K562 (cell line): ENCODE data around the gene ACYP2. TPM values are rescaled to one million over a fixed set of nuclear protein-coding genes. Genes with fewer than 3 reads are reported as not detected.

Experiments
- ATAC-seq: fragments of 200-7000 bp; cut with Tn5 transposase; 3 replicates; pipeline ENCODE4 v1.9.1; 2020; ENCODE audit warnings: moderate library complexity
- BruUV-seq: library from RNA; stranded (reverse); fragments of 400-500 nt; replicated peaks from 2 replicates; lab custom pipeline; 2021; lab: Mats Ljungman, UMichigan
- CTCF ChIA-PET: fragments of 300-600 bp; formaldehyde crosslinking; extraction: SDS; loops from one replicate; lab custom pipeline; 2021; ENCODE audit warnings: low intra/inter-chr PET ratio; lab: Yijun Ruan, JAX
- POLR2A ChIA-PET: fragments of 300-600, 350-650 bp; sonication (Branson Sonifier 250); formaldehyde crosslinking; extraction: SDS; loops from one replicate; lab custom pipeline; 2021; ENCODE audit warnings: antibody characterized with exemption, inconsistent platforms; lab: Yijun Ruan, JAX
- DNase-seq, 4 experiments: peaks; one replicate each; pipeline versions ENCODE4 v3.0.0 to v3.0.0-alpha.2; 2011 to 2018; ENCODE audit warnings: low spot score in 3 of 4, mixed read lengths in 3 of 4; ENCODE audit errors: extremely low read depth in 1 of 4
- FAIRE-seq: peaks from 2 replicates; lab custom pipeline; 2011; peaks lifted over from hg19 to GRCh38; lab: Jason Lieb, UNC
- H2AFZ ChIP-seq: 2 replicates; pipeline ENCODE4 v1.6.0; 2011; ENCODE audit warnings: low read depth, low read length, control low read depth, inconsistent platforms
- H3K27ac ChIP-seq: fragments of 200-600 bp; 3 replicates; pipeline ENCODE4 v1.8.0; 2011; ENCODE audit warnings: low read depth, mild to moderate bottlenecking, control low read depth, inconsistent platforms, low read length, moderate library complexity, mixed read lengths; ENCODE audit errors: extremely low read depth
- H3K27me3 ChIP-seq, 2 experiments: fragments of 300-600 bp in 1 of 2; 2 replicates in 1 of 2; 3 replicates in 1 of 2; pipeline versions ENCODE4 v1.6.0 to v1.8.0; 2011; ENCODE audit warnings: inconsistent platforms in 2 of 2, low read length in 2 of 2, mild to moderate bottlenecking in 1 of 2, mixed read lengths in 1 of 2, moderate library complexity in 1 of 2; ENCODE audit not compliant: control insufficient read depth in 2 of 2, insufficient read depth in 2 of 2
- H3K36me3 ChIP-seq: fragments of 300-600 bp; 3 replicates; pipeline ENCODE4 v1.8.0; 2011; ENCODE audit warnings: mild to moderate bottlenecking, low read length, inconsistent platforms; ENCODE audit not compliant: control insufficient read depth, insufficient read depth
- H3K4me1 ChIP-seq, 2 experiments: fragments of 200-600 bp in 1 of 2; replicated peaks in 1 of 2; 2 replicates in 1 of 2; 3 replicates in 1 of 2; pipeline versions ENCODE4 v1.5.1 to v1.8.0; 2011; ENCODE audit warnings: inconsistent platforms in 2 of 2, low read length in 2 of 2, mild to moderate bottlenecking in 1 of 2, mixed read lengths in 1 of 2, moderate library complexity in 1 of 2; ENCODE audit not compliant: control insufficient read depth in 2 of 2, insufficient read depth in 2 of 2
- H3K4me2 ChIP-seq: 2 replicates; pipeline ENCODE4 v1.6.1; 2011; ENCODE audit warnings: low read length, control low read depth, inconsistent platforms, mixed read lengths; ENCODE audit not compliant: insufficient read depth
- H3K4me3 ChIP-seq: fragments of 200-600 bp; sonication (generic), shearing (Covaris generic); 2 replicates; pipeline ENCODE4 v1.5.1; 2016; ENCODE audit warnings: control low read depth, inconsistent platforms
- H3K79me2 ChIP-seq: fragments of 200-600 bp; 3 replicates; pipeline ENCODE4 v1.8.0; 2011; ENCODE audit warnings: low read length, inconsistent platforms; ENCODE audit not compliant: control insufficient read depth, insufficient read depth
- H3K9ac ChIP-seq, 2 experiments: 2 replicates each; pipeline versions ENCODE4 v1.6.0 to v1.6.1; 2011; ENCODE audit warnings: low read depth in 2 of 2, low read length in 2 of 2, control low read depth in 1 of 2, inconsistent platforms in 1 of 2, mild to moderate bottlenecking in 1 of 2, mixed read lengths in 1 of 2; ENCODE audit not compliant: insufficient read depth in 1 of 2
- H3K9me1 ChIP-seq: one replicate; pipeline ENCODE4 v1.6.0; 2011; ENCODE audit warnings: inconsistent platforms, mild to moderate bottlenecking, low read length, moderate library complexity; ENCODE audit not compliant: control insufficient read depth, insufficient read depth
- H3K9me3 ChIP-seq: replicated peaks from 2 replicates; pipeline ENCODE4 v1.5.1; 2011; ENCODE audit warnings: low read depth, low read length, inconsistent platforms; ENCODE audit not compliant: control insufficient read depth, insufficient read depth
- H4K20me1 ChIP-seq: replicated peaks from 2 replicates; pipeline ENCODE4 v1.6.1; 2011; ENCODE audit warnings: low read length, inconsistent platforms, mixed read lengths; ENCODE audit not compliant: control insufficient read depth, insufficient read depth
- CBX3 ChIP-seq, 2 experiments: IDR thresholded peaks; 1 replicate in 1 of 2; 2 replicates in 1 of 2; pipeline ENCODE4 v1.6.1; 2012; ENCODE audit warnings: inconsistent platforms in 2 of 2, low read length in 2 of 2, borderline replicate concordance in 1 of 2, control low read depth in 1 of 2
- HNRNPLL ChIP-seq: fragments of 200-400 bp; formaldehyde crosslinking; IDR thresholded peaks from 2 replicates; pipeline ENCODE4 v1.6.1; 2017; ENCODE audit warnings: low read length, low read depth, mild to moderate bottlenecking; ENCODE audit not compliant: poor library complexity, severe bottlenecking
- MCM7 ChIP-seq, 2 experiments: fragments of 450-650 bp; IDR thresholded peaks; 2 replicates each; pipeline ENCODE4 v1.6.1; 2016 to 2018
- RBM14 ChIP-seq: fragments of 200-400 bp; formaldehyde crosslinking; IDR thresholded peaks from 2 replicates; pipeline ENCODE4 v1.6.1; 2018; ENCODE audit warnings: low read depth, mild to moderate bottlenecking, low read length, moderate library complexity, borderline replicate concordance; ENCODE audit not compliant: insufficient read depth
- ZEB2 ChIP-seq: fragments of 450-650 bp; IDR thresholded peaks from 2 replicates; pipeline ENCODE4 v1.6.1; 2016
- ZNF431 ChIP-seq: sonication (generic); formaldehyde crosslinking; IDR thresholded peaks from 2 replicates; pipeline ENCODE4 v1.8.0; 2022; ENCODE audit warnings: mild to moderate bottlenecking, missing genetic modification reagents
- ZNF77 ChIP-seq: fragments of 250-450 bp; sonication (Bioruptor Pico); IDR thresholded peaks from 2 replicates; pipeline ENCODE4 v1.5.0; 2020
- WGBS: fragments of 100-300 bp; shearing (Covaris generic); methylation state at CpG from one replicate; pipeline ENCODE4 v1.1.6; 2016; ENCODE audit warnings: low coverage, mixed read lengths; ENCODE audit not compliant: insufficient coverage; ENCODE audit errors: missing lambda C conversion rate; 5-methylcytosine and 5-hydroxymethylcytosine counted together
- in situ Hi-C: fragments of 300-500 bp; cut with MboI; formaldehyde crosslinking; loops from 4 replicates; pipeline ENCODE4 v1.15.0; 2018; ENCODE audit warnings: inconsistent platforms, mixed read lengths
- intact Hi-C: fragments of 100-400 bp; cut with micrococcal nuclease; formaldehyde crosslinking; loops from 2 replicates; pipeline ENCODE4 v1.14.2; 2022
- polyA plus RNA-seq, 8 experiments: library from polyadenylated mRNA; depleted of rRNA in 4 of 8; stranded (reverse) in 5 of 8; unstranded in 3 of 8; fragments of >200 nt; fragmentation: Nextera tagmentation in 2 of 8; fragmentation: Illumina TruSeq in 1 of 8; extraction: Ambion mirVana in 2 of 8; extraction: Trizol in 1 of 8; gene quantifications; 2 replicates each; pipeline versions ENCODE4 v1.2.1 to v1.2.3, GENCODE V29; 2011 to 2014; ENCODE audit warnings: inconsistent platforms in 1 of 8, missing spikeins in 1 of 8
- total RNA-seq, 7 experiments: library from RNA; depleted of rRNA in 6 of 7; stranded (reverse); fragments of >200 nt in 6 of 7; fragmentation: Illumina TruSeq in 2 of 7; extraction: Trizol in 2 of 7; gene quantifications; 2 replicates each; pipeline versions ENCODE4 v1.2.1 to v1.2.3, GENCODE V29; 2011 to 2021; ENCODE audit warnings: low replicate concordance in 1 of 7

The ACYP2 gene
- total and polyA plus RNA-seq, 9 of the 15 experiments (the other 6 are each of a cell fraction or from before 2014, with no cell fraction given), result 1.0 to 4.1 (median 2.0) TPM

GRCh38 chr2:54237428-54237827 is 122.0 kb downstream of the ACYP2 start:
- in situ Hi-C loops (no loop called here), intact Hi-C loops (no loop called here)
- no peak overlapping the region for H3K9ac ChIP-seq
- DNase-seq (no peak), FAIRE-seq (no peak), ATAC-seq (no peak)
- ChIA-PET POLR2A (interaction anchor here (1.0 kb wide), 1 partner anchor 74 kb away, joined by 3 read pairs; no protein-coding TSS in a partner anchor), CTCF (no interaction called here)
- no peaks in the 10 kb centered on the region for H3K27me3 ChIP-seq
- H4K20me1 ChIP-seq, result no peaks in the 10 kb centered on the region
- H3K9me1 ChIP-seq, result no peaks in the 10 kb centered on the region
- H3K4me3 ChIP-seq, result no peak overlapping the region
- no peaks in the 10 kb centered on the region for H3K79me2 ChIP-seq
- H3K27ac ChIP-seq, result no peak overlapping the region
- H3K9me3 ChIP-seq, result no peaks in the 10 kb centered on the region
- TF ChIP-seq ZNF77 (no peak), RBM14 (no peak), ZEB2 (no peak), ZNF431 (CRISPR knock-in tag) (no peak), HNRNPLL (no peak), MCM7 (IDR thresholded peaks at IDR 0.05) (no peak), CBX3 (IDR thresholded peaks at IDR 0.05; ENCODE audit: borderline replicate concordance in 1 of 2, low read length in 2 of 2) (0 out of 3 replicates have a peak, but pooled peaks of 1 of the 2 experiments have one; percentile 28)
- H3K4me2 ChIP-seq, result no peak overlapping the region
- no peak overlapping the region for H2AFZ ChIP-seq
- 49% methylated on average over 2 of the region's 2 CpGs for WGBS
- no peaks in the 10 kb centered on the region for H3K4me1 ChIP-seq
- peaks cover 8% of the 10 kb centered on the region; the same call in 1 of the 3 replicates for H3K36me3 ChIP-seq
- BruUV-seq, result no TSS peak
